ENCODE results near the gene GRPEL1. TPM values are rescaled to one million over a fixed set of nuclear protein-coding genes. Genes with fewer than 3 reads are reported as not detected.

The GRPEL1 gene
- total and polyA plus RNA-seq, 2 experiments from 2014 or later = 27.4 to 112 TPM

GRCh38 chr4:7058792-7059191, 9.1 kb downstream of the GRPEL1 start:
- Histone ChIP-seq H3F3A (replicated peaks; ENCODE audit: low read depth) (peaks cover 9% of the 10 kb centered on the region; the same call in 1 of the 2 replicates), H3K36me3 (ENCODE audit: insufficient read depth) (peaks cover 30% of the 10 kb centered on the region), H3K4me1 (ENCODE audit: insufficient read depth) (no peaks in the 10 kb centered on the region), H3K4me3 (no peak overlapping the region), H3K9me2 (ENCODE audit: insufficient read depth) (no peaks in the 10 kb centered on the region), H3K27ac (ENCODE audit: low read depth) (no peak overlapping the region), H2AFZ (no peak overlapping the region), H3K27me3 (ENCODE audit: insufficient read depth) (no peaks in the 10 kb centered on the region), H3K4me2 (no peak overlapping the region), H3K79me2 (replicated peaks; ENCODE audit: insufficient read depth) (peaks cover 10% of the 10 kb centered on the region; the same call in 1 of the 2 replicates), H4K20me1 (replicated peaks; ENCODE audit: insufficient read depth) (peaks cover 34% of the 10 kb centered on the region)
- TF ChIP-seq ETS1 (IDR thresholded peaks at IDR 0.05) (no peak), NANOG (IDR thresholded peaks at IDR 0.05; ENCODE audit: borderline replicate concordance) (no peak), ZNF331 (CRISPR knock-in tag; IDR thresholded peaks at IDR 0.05; ENCODE audit: low read depth) (no peak), STAT1 (IDR thresholded peaks at IDR 0.05; ENCODE audit: unreplicated experiment) (no peak), EZH2phosphoT487 (IDR thresholded peaks at IDR 0.05; ENCODE audit: unreplicated experiment) (no peak), CREB1 (CRISPR knock-in tag; IDR thresholded peaks at IDR 0.05; ENCODE audit: low read depth) (no peak), ZNF114 (CRISPR knock-in tag; IDR thresholded peaks at IDR 0.05) (no peak), EZH2 (IDR thresholded peaks at IDR 0.05; ENCODE audit: low read depth, unreplicated experiment) (no peak), CTCF (conservative IDR thresholded peaks at IDR 0.05; ENCODE audit: low read depth in 2 of 2) (no peak), JUNB (IDR thresholded peaks at IDR 0.05; ENCODE audit: unreplicated experiment) (no peak), ZNF462 (CRISPR knock-in tag; IDR thresholded peaks at IDR 0.05) (no peak), POLR2AphosphoS5 (IDR thresholded peaks at IDR 0.05; ENCODE audit: low read depth) (no peak), REST (IDR thresholded peaks at IDR 0.05; ENCODE audit: unreplicated experiment) (no peak)
- H3K4me1 Mint-ChIP-seq = peaks cover 9% of the 10 kb centered on the region
- no peak overlapping the region for H3K27ac Mint-ChIP-seq
- no peaks in the 10 kb centered on the region for H3K9me3 Mint-ChIP-seq
- no peak for ATAC-seq
- H3K4me3 Mint-ChIP-seq = no peak overlapping the region
- H3K36me3 Mint-ChIP-seq (ENCODE audit: low read depth) = peaks cover 52% of the 10 kb centered on the region
- H3K27me3 Mint-ChIP-seq (ENCODE audit: insufficient read depth, low read depth, poor library complexity) = peaks cover 2% of the 10 kb centered on the region
- DNase-seq (ENCODE audit: low spot score) = no peak
